Activated CD4-positive, alpha-beta memory T cell treated with anti-CD3 and anti-CD28 coated beads, Interleukin-2, amount 10 ng/mL, durations not matched to agents 7 days and 5 days (primary cell): Measurements from ENCODE around the gene HAT1. TPM values are rescaled to one million over a fixed set of nuclear protein-coding genes. Genes with fewer than 3 reads are reported as not detected.

Experiments used
- CTCF ChIA-PET: fragments of 350-600 bp; sonication (Branson Sonifier 250); formaldehyde crosslinking; loops from one replicate; lab custom pipeline; 2021; ENCODE audit warnings: antibody characterized with exemption, inconsistent platforms; lab: Charles Lee
- POLR2A ChIA-PET: fragments of 350-600 bp; sonication (Branson Sonifier 250); formaldehyde crosslinking; loops from one replicate; lab custom pipeline; 2021; ENCODE audit warnings: antibody characterized with exemption; lab: Charles Lee
- DNase-seq: peaks from one replicate; pipeline ENCODE4 v3.0.0-alpha.2; 2020
- H3K27ac Mint-ChIP-seq: one replicate; pipeline ENCODE4 v1.8.0; 2021; ENCODE audit warnings: mild to moderate bottlenecking, mixed read lengths
- H3K27me3 Mint-ChIP-seq: one replicate; pipeline ENCODE4 v1.8.0; 2021; ENCODE audit warnings: mixed read lengths
- H3K36me3 Mint-ChIP-seq: one replicate; pipeline ENCODE4 v1.8.0; 2021; ENCODE audit warnings: low read depth, mixed read lengths
- H3K4me1 Mint-ChIP-seq: one replicate; pipeline ENCODE4 v1.8.0; 2021; ENCODE audit warnings: mixed read lengths
- H3K4me3 Mint-ChIP-seq: one replicate; pipeline ENCODE4 v1.8.0; 2021; ENCODE audit warnings: mild to moderate bottlenecking, mixed read lengths
- H3K9me3 Mint-ChIP-seq: one replicate; pipeline ENCODE4 v1.8.0; 2021; ENCODE audit warnings: mixed read lengths
- total RNA-seq, 2 experiments: library from RNA; stranded (reverse); gene quantifications; one replicate each; pipeline ENCODE4 v1.2.3, GENCODE V29; 2021

Gene HAT1
- total RNA-seq: 10 to 100 TPM; 59.4 to 59.5 TPM

GRCh38 chr2:171922230-171923022, at the start of gene HAT1:
Gene HAT1, plus strand, starts transcription at chr2:171922461. Its CDS starts 40 bp downstream, at chr2:171922501.
- peak within 1 kb of the TSS; percentile 98 for H3K4me3 Mint-ChIP-seq
- peak within 1 kb of the TSS; percentile 95 for H3K27ac Mint-ChIP-seq
- peaks cover 39% of the 10 kb centered on the region for H3K4me1 Mint-ChIP-seq
- ChIA-PET CTCF (interaction anchor here (0.6 to 2.1 kb wide), 6 partner anchors 8 to 182 kb away, joined by 3 to 10 read pairs (median 4); partner anchors contain the start of gene SLC25A12), POLR2A (interaction anchor here (0.6 to 3.6 kb wide), 21 partner anchors 9 to 631 kb away, joined by 3 to 53 read pairs (median 3); partner anchors contain the start of genes DLX1, DYNC1I2, METAP1D and SLC25A12)
- DNase-seq: peak; percentile 98
- H3K9me3 Mint-ChIP-seq: no peaks in the 10 kb centered on the region
- peaks cover 27% of the 10 kb centered on the region for H3K36me3 Mint-ChIP-seq
- no peaks in the 10 kb centered on the region for H3K27me3 Mint-ChIP-seq

GRCh38 chr2:171874517-171874916, 47.7 kb upstream of the HAT1 start:
- Mint-ChIP-seq H3K4me3 (no peak overlapping the region), H3K27me3 (no peaks in the 10 kb centered on the region), H3K36me3 (peaks cover 40% of the 10 kb centered on the region), H3K9me3 (peaks cover 3% of the 10 kb centered on the region), H3K4me1 (peaks cover 28% of the 10 kb centered on the region), H3K27ac (no peak overlapping the region)
- ChIA-PET CTCF (no interaction called here), POLR2A (no interaction called here)
- DNase-seq: no peak

GRCh38 chr2:171874963-171875362, 47.3 kb upstream of the HAT1 start:
- Mint-ChIP-seq H3K9me3 (peaks cover 3% of the 10 kb centered on the region), H3K4me1 (peaks cover 29% of the 10 kb centered on the region), H3K4me3 (no peak overlapping the region), H3K27ac (no peak overlapping the region), H3K36me3 (peaks cover 43% of the 10 kb centered on the region), H3K27me3 (no peaks in the 10 kb centered on the region)
- POLR2A ChIA-PET: no interaction called here
- DNase-seq: no peak
- CTCF ChIA-PET: no interaction called here

GRCh38 chr2:171878481-171878993, 43.7 kb upstream of the HAT1 start:
- peaks cover 42% of the 10 kb centered on the region for H3K4me1 Mint-ChIP-seq
- DNase-seq: no peak
- ChIA-PET CTCF (no interaction called here), POLR2A (interaction anchor here (1.8 kb wide), 1 partner anchor 15 kb away, joined by 8 read pairs; the partner anchor contains the start of gene SLC25A12)
- H3K4me3 Mint-ChIP-seq: no peak overlapping the region
- peaks cover 34% of the 10 kb centered on the region for H3K36me3 Mint-ChIP-seq
- no peak overlapping the region for H3K27ac Mint-ChIP-seq
- no peaks in the 10 kb centered on the region for H3K27me3 Mint-ChIP-seq
- peaks cover 3% of the 10 kb centered on the region for H3K9me3 Mint-ChIP-seq

GRCh38 chr2:171879865-171880264, 42.4 kb upstream of the HAT1 start:
- H3K4me3 Mint-ChIP-seq: no peak overlapping the region
- POLR2A ChIA-PET: no interaction called here
- H3K27ac Mint-ChIP-seq: no peak overlapping the region
- no peak for DNase-seq
- H3K36me3 Mint-ChIP-seq: peaks cover 28% of the 10 kb centered on the region
- H3K27me3 Mint-ChIP-seq: no peaks in the 10 kb centered on the region
- H3K9me3 Mint-ChIP-seq: peaks cover 3% of the 10 kb centered on the region
- peaks cover 45% of the 10 kb centered on the region for H3K4me1 Mint-ChIP-seq
- CTCF ChIA-PET: no interaction called here

- Mint-ChIP-seq H3K9me3 (no peaks in the 10 kb centered on the region), H3K4me1 (peaks cover 42% of the 10 kb centered on the region), H3K27me3 (no peaks in the 10 kb centered on the region), H3K27ac (no peak overlapping the region), H3K4me3 (no peak overlapping the region), H3K36me3 (peaks cover 22% of the 10 kb centered on the region)
- ChIA-PET POLR2A (no interaction called here), CTCF (interaction anchor here (1.0 to 1.9 kb wide), 3 partner anchors 10 to 246 kb away, joined by 3 to 4 read pairs (median 3); no protein-coding TSS in a partner anchor)
- no peak for DNase-seq
Measured at GRCh38 chr2:171880774-171881173, 41.5 kb upstream of the HAT1 start.

GRCh38 chr2:171882089-171882769, 40.0 kb upstream of the HAT1 start:
- Mint-ChIP-seq H3K4me3 (no peak overlapping the region), H3K27me3 (no peaks in the 10 kb centered on the region), H3K36me3 (peaks cover 19% of the 10 kb centered on the region), H3K9me3 (no peaks in the 10 kb centered on the region), H3K27ac (no peak overlapping the region), H3K4me1 (peaks cover 32% of the 10 kb centered on the region)
- ChIA-PET CTCF (interaction anchor here (1.0 to 1.9 kb wide), 2 partner anchors 9 to 245 kb away, joined by 3 to 4 read pairs; no protein-coding TSS in a partner anchor), POLR2A (interaction anchor here (2.2 kb wide), 1 partner anchor 11 kb away, joined by 16 read pairs; the partner anchor contains the start of gene SLC25A12)
- no peak for DNase-seq

GRCh38 chr2:171883275-171883893, 38.9 kb upstream of the HAT1 start:
- H3K36me3 Mint-ChIP-seq: peaks cover 23% of the 10 kb centered on the region
- H3K27ac Mint-ChIP-seq: no peak overlapping the region
- CTCF ChIA-PET: interaction anchor here (0.9 kb wide), 1 partner anchor 10 kb away, joined by 4 read pairs; the partner anchor contains the start of gene SLC25A12
- POLR2A ChIA-PET: interaction anchor here (2.2 kb wide), 1 partner anchor 10 kb away, joined by 16 read pairs; the partner anchor contains the start of gene SLC25A12
- no peak overlapping the region for H3K4me3 Mint-ChIP-seq
- H3K4me1 Mint-ChIP-seq: peaks cover 26% of the 10 kb centered on the region
- no peaks in the 10 kb centered on the region for H3K9me3 Mint-ChIP-seq
- no peak for DNase-seq
- H3K27me3 Mint-ChIP-seq: no peaks in the 10 kb centered on the region

- CTCF ChIA-PET: no interaction called here
- DNase-seq: no peak
- H3K4me1 Mint-ChIP-seq: peaks cover 37% of the 10 kb centered on the region
- no peaks in the 10 kb centered on the region for H3K9me3 Mint-ChIP-seq
- no peak overlapping the region for H3K27ac Mint-ChIP-seq
- H3K4me3 Mint-ChIP-seq: no peak overlapping the region
- no peaks in the 10 kb centered on the region for H3K27me3 Mint-ChIP-seq
- POLR2A ChIA-PET: no interaction called here
- H3K36me3 Mint-ChIP-seq: peaks cover 45% of the 10 kb centered on the region
Measured at GRCh38 chr2:171889333-171889732, 32.9 kb upstream of the HAT1 start.

GRCh38 chr2:171889808-171890207, 32.5 kb upstream of the HAT1 start:
- no peak for DNase-seq
- no peak overlapping the region for H3K4me3 Mint-ChIP-seq
- ChIA-PET CTCF (no interaction called here), POLR2A (no interaction called here)
- H3K9me3 Mint-ChIP-seq: no peaks in the 10 kb centered on the region
- H3K27me3 Mint-ChIP-seq: no peaks in the 10 kb centered on the region
- peaks cover 42% of the 10 kb centered on the region for H3K4me1 Mint-ChIP-seq
- H3K36me3 Mint-ChIP-seq: peaks cover 45% of the 10 kb centered on the region
- H3K27ac Mint-ChIP-seq: no peak overlapping the region

- Mint-ChIP-seq H3K27ac (peak overlapping the region; percentile 80), H3K4me3 (peak overlapping the region; percentile 98), H3K9me3 (no peaks in the 10 kb centered on the region), H3K36me3 (peaks cover 35% of the 10 kb centered on the region), H3K4me1 (peaks cover 43% of the 10 kb centered on the region), H3K27me3 (peaks cover 1% of the 10 kb centered on the region)
- ChIA-PET POLR2A (interaction anchor here (0.7 to 4.4 kb wide), 5 partner anchors 10 to 119 kb away, joined by 3 to 53 read pairs (median 8); partner anchors contain the start of gene HAT1), CTCF (interaction anchor here (1.0 to 1.8 kb wide), 8 partner anchors 10 to 569 kb away, joined by 3 to 10 read pairs (median 4); partner anchors contain the start of gene HAT1)
- no peak for DNase-seq
Measured at GRCh38 chr2:171893196-171893823, 29.0 kb upstream of the HAT1 start.
